HAP-1 (cell line): ENCODE measurements around the gene LCORL.

Source experiments
- DNase-seq, 2 experiments: peaks; one replicate each; pipeline ENCODE4 v3.0.0-alpha.2; 2016 to 2020; ENCODE audit warnings: low spot score in 2 of 2
- H3K27me3 ChIP-seq: fragments of 250-450 bp; sonication (Bioruptor Pico); 2 replicates; pipeline ENCODE4 v1.5.1; 2020; ENCODE audit warnings: low read depth, mild to moderate bottlenecking, moderate library complexity
- H3K36me3 ChIP-seq: fragments of 250-450 bp; sonication (Bioruptor Pico); replicated peaks from 2 replicates; pipeline ENCODE4 v1.5.1; 2020; ENCODE audit warnings: mild to moderate bottlenecking
- H3K4me1 ChIP-seq: fragments of 250-450 bp; sonication (Bioruptor Pico); 2 replicates; pipeline ENCODE4 v1.5.1; 2020; ENCODE audit warnings: mild to moderate bottlenecking
- H3K4me3 ChIP-seq: fragments of 250-450 bp; sonication (Bioruptor Pico); 2 replicates; pipeline ENCODE4 v1.5.1; 2020; ENCODE audit warnings: mild to moderate bottlenecking, moderate library complexity
- H3K9me3 ChIP-seq: fragments of 250-450 bp; sonication (Bioruptor Pico); 2 replicates; pipeline ENCODE4 v1.5.1; 2020; ENCODE audit warnings: mild to moderate bottlenecking, moderate library complexity
- in situ Hi-C: fragments of 300-500 bp; cut with MboI; formaldehyde crosslinking; loops from 3 replicates; pipeline ENCODE4 v1.14.3; 2020; ENCODE audit warnings: low sequenced_read_pairs, inconsistent platforms, mixed read lengths

LCORL gene

DNA sequence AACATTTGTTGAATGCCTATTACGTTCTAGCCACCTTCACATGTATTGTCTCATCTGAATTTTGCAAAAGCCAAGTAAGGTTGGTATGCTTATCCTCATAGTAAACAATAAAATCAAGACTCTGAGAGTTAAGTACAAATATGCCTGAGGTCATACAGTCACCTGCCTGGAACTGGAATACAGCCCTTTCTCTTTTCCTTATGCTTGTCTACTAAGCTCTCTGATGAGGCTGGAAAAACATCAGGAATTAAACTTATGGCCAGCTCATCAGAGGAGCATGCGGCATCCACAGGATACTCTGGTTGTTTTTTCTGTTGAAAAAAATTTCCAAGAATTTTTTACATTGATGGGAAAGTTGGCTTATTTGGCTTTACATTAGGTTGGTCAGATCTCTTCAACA, 175.3 kb downstream of the LCORL start:
- no peaks in the 10 kb centered on the region for H3K9me3 ChIP-seq
- no peak for DNase-seq
- H3K4me1 ChIP-seq = no peaks in the 10 kb centered on the region
- in situ Hi-C loops = no loop called here
- no peaks in the 10 kb centered on the region for H3K27me3 ChIP-seq
- H3K4me3 ChIP-seq = no peak overlapping the region
- peaks cover 57% of the 10 kb centered on the region for H3K36me3 ChIP-seq

GRCh38 chr4:17823871-17824669, 197.5 kb downstream of the LCORL start:
- in situ Hi-C loops = loop anchor here (25.0 kb wide), 1 partner anchor 237 kb away; the partner anchor contains the start of gene LAP3
- no peaks in the 10 kb centered on the region for H3K9me3 ChIP-seq

DNA sequence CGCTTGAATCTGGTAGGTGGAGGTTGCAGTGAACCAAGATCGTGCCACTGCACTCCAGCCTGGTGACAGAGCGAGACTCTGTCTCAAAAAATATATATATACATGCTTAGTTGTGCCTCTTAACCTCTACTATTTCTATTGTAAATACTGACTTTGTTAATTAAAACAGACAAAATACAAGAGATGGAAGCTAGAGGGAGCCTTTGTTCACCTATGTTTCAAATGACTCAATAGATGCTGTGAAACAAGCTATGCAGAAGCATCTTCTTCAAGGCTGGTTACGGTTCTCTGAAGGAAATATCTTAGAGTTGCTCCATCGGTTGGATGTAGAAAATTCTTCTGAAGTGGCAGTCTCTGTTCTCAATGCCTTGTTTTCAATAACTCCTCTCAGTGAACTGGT, 204.5 kb downstream of the LCORL start:
- in situ Hi-C loops = loop anchor here (25.0 kb wide), 1 partner anchor 230 kb away; the partner anchor contains the start of gene LAP3
- H3K4me3 ChIP-seq = no peak overlapping the region
- H3K36me3 ChIP-seq = peaks cover 74% of the 10 kb centered on the region
- H3K9me3 ChIP-seq = no peaks in the 10 kb centered on the region
- peak in 1 of 2 experiments; percentile 51 for DNase-seq
- H3K4me1 ChIP-seq = peaks cover 8% of the 10 kb centered on the region
- H3K27me3 ChIP-seq = no peaks in the 10 kb centered on the region

More at GRCh38 chr4:17823871-17824669, 197.5 kb downstream of the LCORL start:
- Histone ChIP-seq H3K4me1 (peaks cover 19% of the 10 kb centered on the region), H3K36me3 (peaks cover 88% of the 10 kb centered on the region), H3K27me3 (no peaks in the 10 kb centered on the region), H3K4me3 (no peak overlapping the region)
- no peak for DNase-seq

GRCh38 chr4:17816142-17816541, 205.4 kb downstream of the LCORL start:
- H3K9me3 ChIP-seq = no peaks in the 10 kb centered on the region
- H3K4me1 ChIP-seq = peaks cover 8% of the 10 kb centered on the region
- in situ Hi-C loops = loop anchor here (25.0 kb wide), 1 partner anchor 229 kb away; the partner anchor contains the start of gene LAP3
- H3K36me3 ChIP-seq = peaks cover 73% of the 10 kb centered on the region
- H3K4me3 ChIP-seq = no peak overlapping the region
- no peak for DNase-seq
- no peaks in the 10 kb centered on the region for H3K27me3 ChIP-seq

DNA sequence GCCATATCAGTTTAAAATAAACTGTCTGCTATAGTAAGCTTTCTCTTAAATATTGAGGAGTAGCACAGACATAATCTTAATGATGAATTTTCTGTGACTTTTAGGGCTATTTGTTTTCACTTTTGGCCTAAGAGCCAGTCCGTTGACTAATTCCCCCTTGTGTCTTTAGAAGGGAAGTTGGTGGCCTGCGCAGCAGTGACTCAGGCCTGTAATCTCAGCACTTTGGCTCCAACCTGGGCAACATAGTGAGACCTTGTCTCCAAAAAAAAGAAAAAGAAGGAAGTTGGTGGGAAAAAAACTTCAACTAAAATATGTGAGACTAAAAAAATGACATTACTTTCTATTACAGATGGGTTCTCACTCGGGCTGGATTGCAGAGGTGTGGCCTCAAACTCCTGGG, 207.4 kb downstream of the LCORL start:
- H3K36me3 ChIP-seq = peaks cover 55% of the 10 kb centered on the region
- no peak for DNase-seq
- H3K4me3 ChIP-seq = no peak overlapping the region
- peaks cover 3% of the 10 kb centered on the region for H3K4me1 ChIP-seq
- H3K27me3 ChIP-seq = no peaks in the 10 kb centered on the region
- no peaks in the 10 kb centered on the region for H3K9me3 ChIP-seq
- in situ Hi-C loops = loop anchor here (25.0 kb wide), 1 partner anchor 227 kb away; the partner anchor contains the start of gene LAP3

- H3K4me1 ChIP-seq = peaks cover 7% of the 10 kb centered on the region
- DNase-seq = no peak
- H3K4me3 ChIP-seq = peak overlapping the region; percentile 69
- no peaks in the 10 kb centered on the region for H3K9me3 ChIP-seq
- in situ Hi-C loops = loop anchor here (25.0 kb wide), 1 partner anchor 226 kb away; the partner anchor contains the start of gene LAP3
- H3K36me3 ChIP-seq = peaks cover 46% of the 10 kb centered on the region
- H3K27me3 ChIP-seq = no peaks in the 10 kb centered on the region
Observed at GRCh38 chr4:17812801-17813200, 208.8 kb downstream of the LCORL start.

GRCh38 chr4:17812125-17812524, 209.4 kb downstream of the LCORL start:
- in situ Hi-C loops = loop anchor here (25.0 kb wide), 1 partner anchor 225 kb away; the partner anchor contains the start of gene LAP3
- no peak for DNase-seq
- H3K36me3 ChIP-seq = peaks cover 43% of the 10 kb centered on the region
- H3K4me1 ChIP-seq = peaks cover 12% of the 10 kb centered on the region
- peak overlapping the region; percentile 69 for H3K4me3 ChIP-seq
- H3K27me3 ChIP-seq = no peaks in the 10 kb centered on the region
- no peaks in the 10 kb centered on the region for H3K9me3 ChIP-seq

DNA sequence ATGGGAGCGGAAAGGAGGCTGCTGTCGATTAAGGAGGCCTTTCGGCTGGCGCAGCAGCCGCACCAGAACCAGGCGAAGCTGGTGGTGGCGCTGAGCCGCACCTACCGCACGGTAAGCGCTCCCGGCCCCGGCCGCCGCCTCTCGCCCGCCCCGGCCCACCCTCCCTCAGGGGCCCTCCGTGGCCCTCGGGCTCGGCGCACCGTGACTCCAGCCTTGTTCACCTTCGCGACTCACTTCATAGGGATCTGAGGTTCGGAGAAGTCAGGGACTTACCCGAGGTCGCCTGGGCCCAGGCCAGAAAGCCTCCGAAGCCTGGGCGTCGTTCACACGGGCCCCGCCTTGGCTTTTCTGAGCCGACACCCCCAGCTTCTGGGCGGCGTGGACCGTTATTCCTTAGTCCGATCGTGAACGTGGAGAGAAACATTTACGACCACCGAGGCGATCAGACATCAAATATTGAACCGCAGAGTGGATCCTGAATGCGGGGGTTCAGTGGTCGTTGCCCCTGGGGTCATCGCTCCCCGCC, 210.4 kb downstream of the LCORL start:
- in situ Hi-C loops = loop anchor here (25.0 kb wide), 1 partner anchor 224 kb away; the partner anchor contains the start of gene LAP3
- Histone ChIP-seq H3K27me3 (no peaks in the 10 kb centered on the region), H3K4me3 (peak overlapping the region; percentile 69), H3K4me1 (peaks cover 21% of the 10 kb centered on the region), H3K9me3 (no peaks in the 10 kb centered on the region), H3K36me3 (peaks cover 33% of the 10 kb centered on the region)
- DNase-seq = no peak

DNA sequence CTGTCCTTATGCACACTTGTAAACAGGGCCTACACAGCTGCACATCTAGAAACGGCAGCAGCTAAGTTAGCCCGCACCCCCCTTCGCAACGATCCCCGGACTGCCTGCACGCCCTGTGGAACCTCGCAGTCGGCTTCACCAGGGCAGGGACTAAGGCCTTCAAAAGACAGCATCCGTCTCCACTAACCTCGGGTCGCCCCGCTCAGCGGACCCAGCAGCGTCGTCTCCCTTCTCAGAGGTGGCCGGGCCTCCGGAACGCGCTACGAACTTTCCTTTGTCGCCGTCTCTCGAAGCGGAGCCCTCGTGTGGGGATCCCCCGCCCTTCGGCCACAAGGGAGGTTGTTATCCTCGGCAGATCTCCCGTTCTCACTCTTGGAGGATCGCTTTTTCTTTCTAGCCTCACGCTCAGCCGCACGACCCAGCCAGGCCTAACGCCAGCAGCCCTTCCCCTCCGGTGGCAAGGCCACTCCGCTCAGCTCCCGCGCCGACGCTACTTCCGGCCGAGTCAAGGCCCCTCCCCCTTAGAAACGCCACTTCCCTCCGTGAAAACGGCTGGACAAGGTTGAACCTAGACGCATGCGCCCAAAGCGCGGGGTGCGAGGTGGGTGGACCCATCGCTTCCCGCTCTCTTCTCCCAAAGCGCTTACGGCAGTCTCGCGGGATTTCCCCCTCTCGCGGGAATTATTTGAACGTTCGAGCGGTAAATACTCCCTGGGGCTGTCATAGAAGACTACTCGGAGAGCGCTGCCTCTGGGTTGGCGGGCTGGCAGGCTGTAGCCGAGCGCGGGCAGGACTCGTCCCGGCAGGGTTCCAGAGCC, 211.1 kb downstream of the LCORL start, which contains the start of the genes DCAF16 and NCAPG:
TSS of gene DCAF16 (minus strand) at position 498 of the 818 bp plus-strand sequence. CDS start 6,616 bp downstream, outside the sequence.
TSS of gene NCAPG (plus strand) at position 720 of the 818 bp plus-strand sequence. CDS start 99 bp downstream, outside the sequence.
- Histone ChIP-seq H3K4me3 (peak within 1 kb of the TSS; percentile 69), H3K36me3 (peaks cover 26% of the 10 kb centered on the region), H3K9me3 (no peaks in the 10 kb centered on the region), H3K4me1 (peaks cover 24% of the 10 kb centered on the region), H3K27me3 (no peaks in the 10 kb centered on the region)
- peak; percentile 98 to 99 for DNase-seq
- in situ Hi-C loops = loop anchor here (25.0 kb wide), 1 partner anchor 223 kb away; the partner anchor contains the start of gene LAP3

GRCh38 chr4:17809667-17810066, 211.9 kb downstream of the LCORL start:
- Histone ChIP-seq H3K27me3 (no peaks in the 10 kb centered on the region), H3K36me3 (peaks cover 20% of the 10 kb centered on the region), H3K4me1 (peaks cover 24% of the 10 kb centered on the region), H3K9me3 (no peaks in the 10 kb centered on the region), H3K4me3 (peak overlapping the region; percentile 69)
- in situ Hi-C loops = loop anchor here (25.0 kb wide), 1 partner anchor 222 kb away; the partner anchor contains the start of gene LAP3
- no peak for DNase-seq

DNA sequence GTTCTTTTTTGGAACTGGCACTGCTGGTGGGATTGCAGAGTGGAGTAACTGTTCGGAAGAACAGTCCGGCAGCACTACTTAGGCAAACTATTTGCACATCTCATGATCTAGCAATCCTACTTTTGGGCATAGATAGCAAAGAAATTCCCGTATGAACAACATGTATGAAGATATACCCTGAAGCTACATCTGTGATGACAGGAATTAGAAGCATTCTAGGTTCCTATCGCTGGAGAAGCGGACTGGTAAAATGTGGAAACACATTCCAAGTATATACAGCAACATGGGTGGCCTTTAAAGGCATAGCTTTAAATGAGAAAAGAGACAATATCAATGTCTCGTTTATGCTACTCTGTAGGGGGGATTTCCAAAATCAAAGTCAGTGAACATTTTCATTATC, 214.1 kb downstream of the LCORL start:
- DNase-seq = no peak
- Histone ChIP-seq H3K9me3 (no peaks in the 10 kb centered on the region), H3K27me3 (no peaks in the 10 kb centered on the region), H3K4me1 (peaks cover 24% of the 10 kb centered on the region), H3K36me3 (peaks cover 28% of the 10 kb centered on the region), H3K4me3 (peak overlapping the region; percentile 69)
- in situ Hi-C loops = loop anchor here (25.0 kb wide), 1 partner anchor 220 kb away; the partner anchor contains the start of gene LAP3

GRCh38 chr4:17805580-17806155, 215.9 kb downstream of the LCORL start:
- Histone ChIP-seq H3K4me3 (no peak overlapping the region), H3K36me3 (peaks cover 32% of the 10 kb centered on the region)

GRCh38 chr4:17797808-17798207, 223.7 kb downstream of the LCORL start:
- no peaks in the 10 kb centered on the region for H3K9me3 ChIP-seq
- no peak overlapping the region for H3K4me3 ChIP-seq
- no peak for DNase-seq
- peaks cover 25% of the 10 kb centered on the region for H3K36me3 ChIP-seq
- H3K27me3 ChIP-seq = no peaks in the 10 kb centered on the region
- no peaks in the 10 kb centered on the region for H3K4me1 ChIP-seq
- in situ Hi-C loops = no loop called here

More at GRCh38 chr4:17805580-17806155, 215.9 kb downstream of the LCORL start:
- Histone ChIP-seq H3K9me3 (no peaks in the 10 kb centered on the region), H3K4me1 (peaks cover 24% of the 10 kb centered on the region), H3K27me3 (no peaks in the 10 kb centered on the region)
- in situ Hi-C loops = loop anchor here (25.0 kb wide), 1 partner anchor 218 kb away; the partner anchor contains the start of gene LAP3
- no peak for DNase-seq
